Tibial artery (tissue), 4 donors: ENCODE measurements around the gene TSSC4.
A peak's percentile ranks its signal among the peaks of the same experiment; 100 is the strongest.

Experiments
- DNase-seq, 2 donors: peaks; one replicate each; pipeline ENCODE4 v3.0.0-alpha.2; 2019
- H3K27ac ChIP-seq, 2 donors: fragments of 200-600 bp; sonication (generic) in 1 of 2; 1 replicate in 1 of 2; 2 replicates in 1 of 2; pipeline ENCODE4 v1.5.1; 2018 to 2019; ENCODE audit warnings: mild to moderate bottlenecking in 1 of 2
- H3K27me3 ChIP-seq, 2 donors: fragments of 200-600 bp; sonication (generic) in 1 of 2; one replicate each; pipeline versions ENCODE4 v1.5.1 to v1.6.0; 2016 to 2019
- H3K36me3 ChIP-seq, 3 donors: fragments of 200-600 bp; sonication (generic) in 2 of 3; one replicate each; pipeline ENCODE4 v1.5.1; 2016 to 2019; ENCODE audit warnings: mild to moderate bottlenecking in 2 of 3
- H3K4me1 ChIP-seq, 4 donors: fragments of 200-600 bp; sonication (generic) in 2 of 4; 1 replicate in 3 of 4; 2 replicates in 1 of 4; pipeline ENCODE4 v1.5.1; 2016 to 2019
- H3K4me3 ChIP-seq, 2 donors: fragments of 200-600 bp; sonication (generic) in 1 of 2; 1 replicate in 1 of 2; 2 replicates in 1 of 2; pipeline ENCODE4 v1.5.1; 2018 to 2019; ENCODE audit warnings: mild to moderate bottlenecking in 2 of 2
- H3K9me3 ChIP-seq, 3 donors: fragments of 200-600 bp; sonication (generic) in 1 of 3; one replicate each; pipeline ENCODE4 v1.5.1; 2016 to 2019
- CTCF ChIP-seq, 2 experiments: fragments of 200-600 bp in 1 of 2; fragments of 450-650 bp in 1 of 2; IDR thresholded peaks; one replicate each; pipeline ENCODE4 v1.5.1; 2017 to 2019; ENCODE audit warnings: antibody characterized with exemption in 2 of 2, mild to moderate bottlenecking in 1 of 2, moderate library complexity in 1 of 2
- intact Hi-C: fragments of 100-400 bp; cut with DNase I; formaldehyde crosslinking; loops from one replicate; pipeline ENCODE4 v1.15.0; 2023; ENCODE audit warnings: low total_unique reads

The TSSC4 gene

GRCh38 chr11:2416765-2417164 lies 16.2 kb downstream of the TSSC4 start:
- intact Hi-C loops, result no loop called here

DNA sequence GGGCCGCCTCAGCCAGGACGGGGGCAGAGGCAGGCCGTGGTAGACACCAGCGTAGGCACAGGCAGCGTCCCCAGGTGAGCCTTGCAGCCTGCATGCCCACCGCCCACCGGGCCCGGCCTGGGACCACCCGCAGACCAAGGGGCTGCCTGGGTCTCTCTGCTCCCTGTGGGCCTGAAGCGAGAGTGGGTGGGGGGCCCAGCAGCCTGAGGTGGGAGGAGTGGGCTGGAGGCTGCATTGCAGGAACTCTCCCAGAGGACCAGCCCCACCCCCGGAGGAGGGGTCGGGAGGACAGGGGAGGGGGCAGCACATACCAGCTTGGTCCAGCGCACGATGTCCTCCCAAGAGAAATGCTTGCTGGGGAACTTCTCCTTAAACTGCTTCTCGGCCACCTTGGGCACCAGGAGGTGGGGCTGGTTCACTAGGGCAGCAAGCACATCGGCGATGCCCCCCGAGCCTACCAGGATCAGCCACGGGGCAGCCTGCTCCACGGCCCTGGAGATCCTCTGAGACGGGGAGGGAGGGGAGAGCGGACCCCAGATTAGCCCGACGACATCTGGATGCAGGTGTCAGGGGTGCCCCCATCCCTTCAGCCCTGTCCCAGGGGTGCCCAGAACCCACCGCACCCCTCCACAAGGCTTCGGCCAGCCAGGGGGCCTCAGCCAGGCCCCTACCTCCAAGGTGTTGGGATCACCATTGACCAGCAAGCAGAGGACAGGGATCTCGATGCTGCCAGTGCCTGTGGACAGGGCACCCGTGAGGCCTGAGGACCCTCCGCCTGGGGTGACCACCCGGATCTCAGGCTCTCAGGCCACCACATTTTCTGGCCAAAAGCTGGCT lies 17.5 kb downstream of the TSSC4 start:
- TF ChIP-seq CTCF (IDR thresholded peaks at IDR 0.05), result no peak

More at GRCh38 chr11:2416765-2417164, 16.2 kb downstream of the TSSC4 start:
- DNase-seq, result no peak
- H3K27ac ChIP-seq, result no peak overlapping the region
- peaks cover 0 to 17% of the 10 kb centered on the region in 2 donors for H3K27me3 ChIP-seq
- H3K4me1 ChIP-seq, result peaks cover 0 to 11% (median 3%) of the 10 kb centered on the region in 4 donors
- H3K4me3 ChIP-seq, result no peak overlapping the region
- no peaks in the 10 kb centered on the region for H3K9me3 ChIP-seq
- no peaks in the 10 kb centered on the region for H3K36me3 ChIP-seq
- TF ChIP-seq CTCF (IDR thresholded peaks at IDR 0.05), result no peak

GRCh38 chr11:2418693-2419360 lies 18.3 kb downstream of the TSSC4 start:
- Histone ChIP-seq H3K4me3 (no peak overlapping the region), H3K27me3 (peaks cover 0 to 36% of the 10 kb centered on the region in 2 donors), H3K4me1 (peaks cover 0 to 11% (median 3%) of the 10 kb centered on the region in 4 donors), H3K9me3 (no peaks in the 10 kb centered on the region), H3K36me3 (no peaks in the 10 kb centered on the region), H3K27ac (no peak overlapping the region)
- no peak for DNase-seq
- TF ChIP-seq CTCF (IDR thresholded peaks at IDR 0.05), result no peak
- intact Hi-C loops, result no loop called here

More for the DNA sequence above, 17.5 kb downstream of the TSSC4 start:
- intact Hi-C loops, result no loop called here
- no peak for DNase-seq
- Histone ChIP-seq H3K27ac (no peak overlapping the region), H3K36me3 (no peaks in the 10 kb centered on the region), H3K4me1 (peaks cover 0 to 11% (median 3%) of the 10 kb centered on the region in 4 donors), H3K9me3 (no peaks in the 10 kb centered on the region), H3K4me3 (no peak overlapping the region), H3K27me3 (peaks cover 0 to 29% of the 10 kb centered on the region in 2 donors)

DNA sequence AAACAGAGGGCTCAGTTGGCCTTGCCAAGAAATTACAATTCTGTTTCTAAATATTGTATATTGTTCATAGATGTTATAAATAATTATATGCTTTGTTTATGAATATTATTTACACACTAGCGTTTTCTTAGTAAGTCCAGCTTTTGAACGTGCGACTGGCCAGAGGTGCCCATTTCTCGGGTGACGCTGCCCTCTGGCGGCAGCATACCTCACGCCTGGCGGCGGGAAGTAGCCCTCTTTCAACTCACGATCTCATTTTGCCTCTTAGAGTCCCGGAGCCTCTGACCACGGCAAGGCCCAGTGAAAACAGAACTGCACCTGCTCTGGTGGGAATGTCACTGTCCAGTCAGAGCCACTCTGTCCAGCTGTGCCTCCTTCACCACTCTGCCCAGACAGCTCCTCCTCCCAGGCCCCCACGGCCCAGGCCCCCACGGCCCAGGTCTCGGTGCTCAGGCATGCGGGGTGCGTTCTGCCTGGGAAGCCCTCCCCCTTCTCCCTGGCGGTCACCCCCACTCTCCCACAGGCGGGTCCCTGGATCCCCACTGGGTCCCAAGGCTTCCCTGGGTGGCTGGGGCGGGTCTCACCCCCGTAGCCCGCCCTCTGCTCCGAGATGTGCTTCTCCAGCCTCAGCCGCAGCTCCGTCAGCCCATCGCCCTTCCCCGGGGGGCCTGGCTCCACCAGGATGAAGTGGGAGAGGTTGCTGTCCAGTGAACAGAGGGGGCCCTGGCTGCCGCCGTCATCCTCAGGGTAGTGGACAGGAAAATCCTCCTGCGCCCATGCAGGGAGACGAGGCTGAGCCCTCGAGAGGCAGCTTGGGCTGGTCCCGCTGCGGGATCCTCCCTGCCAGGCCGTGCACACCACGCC lies 19.3 kb downstream of the TSSC4 start:
- peak; percentile 75 to 78 for TF ChIP-seq CTCF (IDR thresholded peaks at IDR 0.05)
- Histone ChIP-seq H3K9me3 (no peaks in the 10 kb centered on the region), H3K36me3 (no peaks in the 10 kb centered on the region), H3K4me1 (peaks cover 0 to 11% (median 3%) of the 10 kb centered on the region in 4 donors), H3K27ac (no peak overlapping the region), H3K4me3 (no peak overlapping the region), H3K27me3 (peaks cover 0 to 46% of the 10 kb centered on the region in 2 donors)
- peak; percentile 75 to 82 for DNase-seq
- intact Hi-C loops, result loop anchor here (2.0 to 10.0 kb wide), 2 partner anchors 225 to 475 kb away; no protein-coding TSS in a partner anchor
